GM12872 (cell line): ENCODE measurements around the gene FLT3.

Experiments
- CTCF ChIP-seq: IDR thresholded peaks from 3 replicates; pipeline ENCODE4 v1.5.1; 2011; ENCODE audit warnings: low read depth, mild to moderate bottlenecking, low read length, moderate library complexity; ENCODE audit not compliant: insufficient read depth

The FLT3 gene

GRCh38 chr13:27967736-27968315 lies 132.6 kb downstream of the FLT3 start:
- no peak for TF ChIP-seq CTCF

GRCh38 chr13:27967203-27967735 lies 133.1 kb downstream of the FLT3 start:
- no peak for TF ChIP-seq CTCF

- no peak for TF ChIP-seq CTCF
Measured at GRCh38 chr13:27966641-27967202, 133.7 kb downstream of the FLT3 start.

GRCh38 chr13:27965740-27966640 lies 134.4 kb downstream of the FLT3 start:
- no peak for TF ChIP-seq CTCF

GRCh38 chr13:27965343-27965739 lies 135.0 kb downstream of the FLT3 start:
- no peak for TF ChIP-seq CTCF

GRCh38 chr13:27964741-27965323 lies 135.5 kb downstream of the FLT3 start:
- no peak for TF ChIP-seq CTCF

GRCh38 chr13:27963491-27963890 lies 136.9 kb downstream of the FLT3 start:
- TF ChIP-seq CTCF, result no peak
